HG03378 (cell line): ENCODE data around the gene SNAP23.
"Not testable (repeated sequence)": the region's sequence is repeated elsewhere in the genome, so short reads cannot be mapped to it uniquely, and the experiment has no call there.

Experiments
- ATAC-seq: cut with Tn5 transposase; IDR thresholded peaks from one replicate; pipeline ENCODE4 v1.9.1; 2021; ENCODE audit warnings: mild to moderate bottlenecking, moderate library complexity; ENCODE audit not compliant: unreplicated experiment

The SNAP23 gene

GRCh38 chr15:42556550-42557207 lies 61.2 kb downstream of the SNAP23 start:
- ATAC-seq, result not testable (repeated sequence)

GRCh38 chr15:42558739-42559138 lies 63.3 kb downstream of the SNAP23 start:
- no peak for ATAC-seq

- ATAC-seq, result peak; percentile 83
Observed at GRCh38 chr15:42575188-42576039, 80.0 kb downstream of the SNAP23 start, which contains the start of gene STARD9. Gene STARD9 (plus strand): TSS chr15:42575606. CDS start chr15:42575716, 110 bp downstream.

GRCh38 chr15:42576040-42576594 lies 80.7 kb downstream of the SNAP23 start:
- no peak for ATAC-seq

GRCh38 chr15:42576776-42577175 lies 81.3 kb downstream of the SNAP23 start:
- no peak for ATAC-seq

- ATAC-seq, result no peak
Observed at GRCh38 chr15:42577514-42578031, 82.1 kb downstream of the SNAP23 start.

- no peak for ATAC-seq
Observed at GRCh38 chr15:42578984-42579537, 83.6 kb downstream of the SNAP23 start.

GRCh38 chr15:42581272-42581730 lies 85.9 kb downstream of the SNAP23 start:
- peak; percentile 41 for ATAC-seq
